Keratinocyte (primary cell): ENCODE measurements around the gene PLXND1. TPM values are rescaled to one million over a fixed set of nuclear protein-coding genes. Genes with fewer than 3 reads are reported as not detected.

ENCODE experiments used
- DNase-seq: peaks from one replicate; pipeline ENCODE4 v3.0.0-alpha.2; 2011; ENCODE audit warnings: low read depth, missing footprints, low spot score
- FAIRE-seq: peaks from 2 replicates; lab custom pipeline; 2011; peaks lifted over from hg19 to GRCh38; lab: Jason Lieb, UNC
- H2AFZ ChIP-seq: 2 replicates; pipeline ENCODE4 v1.6.0; 2012; ENCODE audit warnings: low read length, control low read depth, inconsistent platforms; ENCODE audit not compliant: control insufficient read depth
- H3K27ac ChIP-seq: 2 replicates; pipeline ENCODE4 v1.5.1; 2011; ENCODE audit warnings: low read length; ENCODE audit not compliant: control insufficient read depth, insufficient read depth
- H3K27me3 ChIP-seq: 3 replicates; pipeline ENCODE4 v1.6.0; 2011; ENCODE audit warnings: low read length; ENCODE audit not compliant: control insufficient read depth, insufficient read depth; ENCODE audit errors: extremely low read depth
- H3K36me3 ChIP-seq, 2 experiments: 2 replicates in 1 of 2; 3 replicates in 1 of 2; pipeline ENCODE4 v1.5.1; 2011; ENCODE audit warnings: low read length in 2 of 2, mild to moderate bottlenecking in 1 of 2; ENCODE audit not compliant: control insufficient read depth in 2 of 2, insufficient read depth in 2 of 2; ENCODE audit errors: extremely low read depth in 1 of 2
- H3K4me1 ChIP-seq: 3 replicates; pipeline ENCODE4 v1.5.1; 2011; ENCODE audit warnings: low read length; ENCODE audit not compliant: control insufficient read depth, insufficient read depth; ENCODE audit errors: extremely low read depth
- H3K4me2 ChIP-seq: 3 replicates; pipeline ENCODE4 v1.6.0; 2011; ENCODE audit warnings: low read depth, low read length; ENCODE audit not compliant: control insufficient read depth, insufficient read depth; ENCODE audit errors: extremely low read depth
- H3K4me3 ChIP-seq, 3 experiments: fragments of 200-600 bp in 1 of 3; sonication (generic) in 1 of 3; 2 replicates in 2 of 3; 3 replicates in 1 of 3; pipeline ENCODE4 v1.5.1; 2011 to 2016; ENCODE audit warnings: low read length in 3 of 3, mild to moderate bottlenecking in 3 of 3, control low read depth in 2 of 3, inconsistent platforms in 1 of 3, low read depth in 1 of 3, mixed read lengths in 1 of 3, mixed run types in 1 of 3, moderate library complexity in 1 of 3; ENCODE audit not compliant: control insufficient read depth in 2 of 3, insufficient read depth in 2 of 3; ENCODE audit errors: extremely low read depth in 1 of 3
- H3K79me2 ChIP-seq: 2 replicates; pipeline ENCODE4 v1.6.0; 2012; ENCODE audit warnings: low read length; ENCODE audit not compliant: control insufficient read depth, insufficient read depth
- H3K9ac ChIP-seq: 3 replicates; pipeline ENCODE4 v1.6.0; 2011; ENCODE audit warnings: low read length; ENCODE audit not compliant: control insufficient read depth, insufficient read depth; ENCODE audit errors: extremely low read depth
- H3K9me1 ChIP-seq: 3 replicates; pipeline ENCODE4 v1.6.0; 2011; ENCODE audit warnings: low read length; ENCODE audit not compliant: control insufficient read depth, insufficient read depth; ENCODE audit errors: extremely low read depth
- H3K9me3 ChIP-seq: 2 replicates; pipeline ENCODE4 v1.5.1; 2012; ENCODE audit warnings: low read depth, low read length; ENCODE audit not compliant: control insufficient read depth
- H4K20me1 ChIP-seq: 3 replicates; pipeline ENCODE4 v1.6.0; 2011; ENCODE audit warnings: low read length; ENCODE audit not compliant: control insufficient read depth, insufficient read depth; ENCODE audit errors: extremely low read depth
- EZH2 ChIP-seq: IDR thresholded peaks from one replicate; pipeline ENCODE4 v1.6.1; 2012; ENCODE audit warnings: inconsistent platforms, mild to moderate bottlenecking, low read length, moderate library complexity
- dilution Hi-C: fragments of 300-500 bp; cut with MboI; formaldehyde crosslinking; loops from one replicate; pipeline ENCODE4 v1.7.0; 2020; ENCODE audit warnings: low sequenced_read_pairs; ENCODE audit not compliant: extremely low pct_ligation_motif_present
- polyA plus RNA-seq, 5 experiments: library from polyadenylated mRNA; depleted of rRNA in 3 of 5; stranded (reverse) in 3 of 5; stranded (forward) in 1 of 5; unstranded in 1 of 5; fragments of >200 nt; gene quantifications; 1 replicate in 1 of 5; 2 replicates in 3 of 5; 3 replicates in 1 of 5; pipeline versions ENCODE4 v1.2.1 to v1.2.3, GENCODE V29; 2011 to 2012; ENCODE audit warnings: missing spikeins in 2 of 5, low read depth in 1 of 5, low replicate concordance in 1 of 5
- TF ChIP-seq, protein P1 (sequence below), 3 experiments: IDR thresholded peaks in 1 of 3; conservative IDR thresholded peaks in 1 of 3; optimal IDR thresholded peaks in 1 of 3; 2 replicates in 2 of 3; 3 replicates in 1 of 3; pipeline versions ENCODE3 to v1.5.1; 2011; ENCODE audit warnings: low read length in 3 of 3, mild to moderate bottlenecking in 3 of 3, moderate library complexity in 2 of 3, control low read depth in 1 of 3, inconsistent platforms in 1 of 3; ENCODE audit not compliant: insufficient read depth in 2 of 3; ENCODE audit errors: extremely low read depth in 1 of 3

Gene PLXND1
- polyA plus RNA-seq, 1 donor (not counting 4 experiments of a cell fraction or from before 2014, with no cell fraction given), result 0.09 TPM

DNA sequence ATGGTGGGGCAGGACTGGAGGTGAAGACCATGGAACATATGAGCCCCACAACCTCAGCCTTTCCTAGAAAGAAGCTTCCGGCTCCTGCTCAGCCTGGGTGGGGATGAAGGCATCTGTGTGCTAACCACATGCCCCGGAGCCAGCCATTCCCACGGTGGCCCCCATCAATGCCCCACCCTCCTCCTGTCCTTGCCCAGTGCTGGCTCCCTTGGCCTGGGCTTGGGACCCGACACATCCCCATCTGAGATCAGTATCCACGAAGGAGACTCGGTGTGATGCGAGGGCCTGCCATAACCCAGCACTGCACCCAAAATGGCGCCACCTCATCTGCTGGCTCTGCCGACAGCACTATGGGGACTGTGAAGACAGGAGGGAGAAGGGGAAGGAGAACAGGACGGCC, 16.5 kb upstream of the PLXND1 start:
- Histone ChIP-seq H3K9me3 (no peaks in the 10 kb centered on the region), H3K36me3 (no peaks in the 10 kb centered on the region), H3K4me1 (peaks cover 24% of the 10 kb centered on the region), H3K27me3 (no peaks in the 10 kb centered on the region), H3K9ac (no peak overlapping the region), H4K20me1 (no peaks in the 10 kb centered on the region), H3K9me1 (no peaks in the 10 kb centered on the region), H3K4me2 (no peak overlapping the region), H3K79me2 (no peaks in the 10 kb centered on the region), H3K27ac (no peak overlapping the region), H2AFZ (no peak overlapping the region), H3K4me3 (no peak overlapping the region)
- no peak for FAIRE-seq
- dilution Hi-C loops, result no loop called here
- TF ChIP-seq, protein P1, sequence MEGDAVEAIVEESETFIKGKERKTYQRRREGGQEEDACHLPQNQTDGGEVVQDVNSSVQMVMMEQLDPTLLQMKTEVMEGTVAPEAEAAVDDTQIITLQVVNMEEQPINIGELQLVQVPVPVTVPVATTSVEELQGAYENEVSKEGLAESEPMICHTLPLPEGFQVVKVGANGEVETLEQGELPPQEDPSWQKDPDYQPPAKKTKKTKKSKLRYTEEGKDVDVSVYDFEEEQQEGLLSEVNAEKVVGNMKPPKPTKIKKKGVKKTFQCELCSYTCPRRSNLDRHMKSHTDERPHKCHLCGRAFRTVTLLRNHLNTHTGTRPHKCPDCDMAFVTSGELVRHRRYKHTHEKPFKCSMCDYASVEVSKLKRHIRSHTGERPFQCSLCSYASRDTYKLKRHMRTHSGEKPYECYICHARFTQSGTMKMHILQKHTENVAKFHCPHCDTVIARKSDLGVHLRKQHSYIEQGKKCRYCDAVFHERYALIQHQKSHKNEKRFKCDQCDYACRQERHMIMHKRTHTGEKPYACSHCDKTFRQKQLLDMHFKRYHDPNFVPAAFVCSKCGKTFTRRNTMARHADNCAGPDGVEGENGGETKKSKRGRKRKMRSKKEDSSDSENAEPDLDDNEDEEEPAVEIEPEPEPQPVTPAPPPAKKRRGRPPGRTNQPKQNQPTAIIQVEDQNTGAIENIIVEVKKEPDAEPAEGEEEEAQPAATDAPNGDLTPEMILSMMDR (optimal IDR thresholded peaks at IDR 0.05 in 1 of 3, IDR thresholded peaks at IDR 0.05 in 1 of 3, conservative IDR thresholded peaks at IDR 0.05 in 1 of 3; ENCODE audit: extremely low read depth in 1 of 3, insufficient read depth in 2 of 3, low read length in 3 of 3), result no peak
- no peak for TF ChIP-seq EZH2
- no peak for DNase-seq

GRCh38 chr3:129622226-129622874, 15.9 kb upstream of the PLXND1 start:
- Histone ChIP-seq H3K27ac (no peak overlapping the region), H3K4me2 (no peak overlapping the region), H3K4me1 (peaks cover 19% of the 10 kb centered on the region), H3K9me1 (no peaks in the 10 kb centered on the region), H3K79me2 (no peaks in the 10 kb centered on the region), H2AFZ (no peak overlapping the region), H3K9me3 (no peaks in the 10 kb centered on the region), H3K36me3 (no peaks in the 10 kb centered on the region), H3K27me3 (no peaks in the 10 kb centered on the region), H3K4me3 (no peak overlapping the region), H3K9ac (no peak overlapping the region), H4K20me1 (no peaks in the 10 kb centered on the region)
- TF ChIP-seq, protein P1 (optimal IDR thresholded peaks at IDR 0.05 in 1 of 3, IDR thresholded peaks at IDR 0.05 in 1 of 3, conservative IDR thresholded peaks at IDR 0.05 in 1 of 3; ENCODE audit: extremely low read depth in 1 of 3, insufficient read depth in 2 of 3, low read length in 3 of 3), result no peak
- TF ChIP-seq EZH2, result no peak
- DNase-seq (no peak), FAIRE-seq (no peak)
- dilution Hi-C loops, result no loop called here
